GM19372 (cell line): ENCODE results near the gene DDT.
A peak's percentile ranks its signal among the peaks of the same experiment; 100 is the strongest.
"Not testable (repeated sequence)": the region's sequence is repeated elsewhere in the genome, so short reads cannot be mapped to it uniquely, and the experiment has no call there.

Source experiments
- ATAC-seq: cut with Tn5 transposase; IDR thresholded peaks from one replicate; pipeline ENCODE4 v1.9.1; 2021; ENCODE audit warnings: mild to moderate bottlenecking, low read depth, moderate library complexity; ENCODE audit not compliant: unreplicated experiment

DDT gene

DNA sequence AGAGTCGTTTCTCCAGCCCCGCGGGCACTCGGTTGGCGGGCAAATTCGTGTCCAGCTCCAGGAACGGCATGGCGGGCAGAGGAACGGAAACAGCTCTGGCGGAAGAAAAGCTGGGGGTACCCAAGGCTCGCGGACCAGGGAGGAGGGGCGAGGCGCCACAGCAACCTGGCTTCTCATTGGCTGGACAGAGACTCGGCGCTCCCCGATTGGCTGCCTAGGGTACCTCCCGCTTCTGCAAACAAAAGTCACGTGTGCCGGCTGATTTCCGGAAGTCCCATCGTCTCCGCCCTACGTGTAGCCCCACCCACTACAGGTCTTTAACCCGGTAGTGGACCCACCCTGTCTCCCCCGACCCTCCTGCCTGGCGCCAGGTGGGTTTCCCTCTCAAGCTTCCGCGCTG is at the start of gene DDT:
TSS of gene DDT (minus strand) at position 97 of the 400 bp plus-strand sequence. CDS start at position 70, 27 bp downstream.
- ATAC-seq, result peak; percentile 96

DNA sequence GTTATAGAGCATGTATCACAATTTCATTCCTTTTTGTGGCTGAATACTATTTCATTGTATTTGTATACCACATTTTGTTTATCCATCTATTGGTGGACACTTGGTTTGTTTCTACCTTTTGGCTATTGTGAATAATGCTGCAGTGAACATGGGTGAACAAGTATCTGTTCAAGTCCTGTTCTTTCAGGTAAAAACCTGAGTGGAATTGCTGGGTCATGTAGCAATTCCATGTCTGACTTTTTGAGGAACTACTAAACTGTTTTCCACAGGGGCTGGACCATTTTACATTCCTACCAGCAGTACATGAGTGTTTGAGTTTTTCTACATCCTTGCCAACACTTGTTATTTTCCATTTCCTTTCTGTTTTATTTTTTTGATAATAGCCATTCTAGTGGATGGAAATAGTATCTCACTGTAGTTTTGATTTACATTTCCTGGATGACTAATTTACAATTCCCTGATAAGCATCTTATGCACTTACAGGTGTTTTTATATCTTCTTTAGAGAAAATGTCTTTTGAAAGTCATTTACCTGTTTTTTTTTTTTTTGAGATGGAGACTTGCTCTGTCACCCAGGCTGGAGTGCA is 49.1 kb upstream of the DDT start:
- ATAC-seq, result no peak

DNA sequence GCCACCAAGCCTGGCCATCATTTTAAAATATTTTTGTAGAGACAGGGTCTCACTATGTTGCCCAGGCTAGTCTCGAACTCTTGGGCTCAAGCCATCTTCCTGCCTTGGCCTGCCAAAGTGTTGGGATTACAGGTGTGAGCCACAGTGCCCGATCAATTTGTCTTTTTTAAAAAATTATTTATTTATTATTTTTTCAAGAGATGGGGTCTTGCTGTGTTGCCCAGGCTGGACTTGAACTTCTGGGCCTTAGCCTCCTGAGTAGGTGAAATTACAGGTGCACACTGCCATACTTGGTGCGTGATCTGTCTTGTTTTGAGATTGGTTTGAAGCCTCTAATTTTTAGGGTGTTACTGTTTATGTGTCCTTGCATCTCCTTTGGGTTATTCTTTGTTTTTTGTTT is 47.1 kb upstream of the DDT start:
- no peak for ATAC-seq

DNA sequence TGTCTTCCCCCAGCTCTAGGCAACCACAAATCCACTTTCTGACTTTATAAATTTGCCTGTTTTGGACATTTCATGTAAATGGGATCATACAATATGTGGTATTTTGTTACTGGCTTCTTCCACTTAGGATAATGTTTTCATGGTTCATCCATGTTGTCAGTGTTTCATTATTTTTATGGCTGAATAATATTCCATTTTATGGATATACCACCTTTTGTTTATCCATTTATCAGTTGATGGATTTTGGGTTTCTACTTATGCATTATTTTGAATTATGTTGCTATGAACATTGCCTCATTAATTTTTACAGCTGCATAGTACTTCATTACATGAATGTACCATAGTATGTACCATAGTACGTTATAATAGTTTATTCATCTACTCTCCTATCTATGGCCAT is 41.9 kb upstream of the DDT start:
- no peak for ATAC-seq

DNA sequence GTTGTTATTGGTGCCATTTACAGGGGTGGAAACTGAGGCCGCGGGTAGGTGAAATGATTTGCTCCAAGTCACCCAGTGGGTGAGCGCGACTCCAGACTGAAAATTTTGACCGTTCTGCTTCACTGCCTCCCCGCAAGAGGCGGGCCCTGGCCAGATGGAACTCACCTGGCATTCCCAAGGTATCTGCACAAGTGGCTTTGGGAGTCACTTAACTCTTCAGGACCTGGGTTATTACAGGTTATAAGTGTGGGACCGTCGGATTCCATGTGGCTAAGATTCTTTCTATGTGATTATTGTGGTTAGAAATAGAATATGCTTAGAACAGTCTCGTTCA is 37.5 kb upstream of the DDT start:
- no peak for ATAC-seq

DNA sequence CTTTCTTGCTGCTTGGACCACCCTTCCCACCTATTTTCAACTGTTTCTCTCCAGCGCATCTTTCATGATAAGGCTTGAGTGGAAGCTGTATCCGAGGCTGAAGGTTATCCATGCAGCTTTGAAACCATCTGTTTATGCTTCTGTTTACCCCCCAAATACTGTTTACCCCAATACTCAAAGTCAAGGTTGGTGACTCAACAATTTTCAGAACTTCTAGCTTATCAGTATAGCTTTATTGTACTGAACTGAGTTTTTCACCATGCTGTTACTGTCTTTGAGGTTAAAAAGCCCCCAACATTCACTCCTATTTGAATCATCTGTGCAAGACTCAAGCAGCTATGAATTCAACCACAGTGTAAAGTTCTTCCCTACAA is 35.8 kb upstream of the DDT start:
- ATAC-seq, result no peak

DNA sequence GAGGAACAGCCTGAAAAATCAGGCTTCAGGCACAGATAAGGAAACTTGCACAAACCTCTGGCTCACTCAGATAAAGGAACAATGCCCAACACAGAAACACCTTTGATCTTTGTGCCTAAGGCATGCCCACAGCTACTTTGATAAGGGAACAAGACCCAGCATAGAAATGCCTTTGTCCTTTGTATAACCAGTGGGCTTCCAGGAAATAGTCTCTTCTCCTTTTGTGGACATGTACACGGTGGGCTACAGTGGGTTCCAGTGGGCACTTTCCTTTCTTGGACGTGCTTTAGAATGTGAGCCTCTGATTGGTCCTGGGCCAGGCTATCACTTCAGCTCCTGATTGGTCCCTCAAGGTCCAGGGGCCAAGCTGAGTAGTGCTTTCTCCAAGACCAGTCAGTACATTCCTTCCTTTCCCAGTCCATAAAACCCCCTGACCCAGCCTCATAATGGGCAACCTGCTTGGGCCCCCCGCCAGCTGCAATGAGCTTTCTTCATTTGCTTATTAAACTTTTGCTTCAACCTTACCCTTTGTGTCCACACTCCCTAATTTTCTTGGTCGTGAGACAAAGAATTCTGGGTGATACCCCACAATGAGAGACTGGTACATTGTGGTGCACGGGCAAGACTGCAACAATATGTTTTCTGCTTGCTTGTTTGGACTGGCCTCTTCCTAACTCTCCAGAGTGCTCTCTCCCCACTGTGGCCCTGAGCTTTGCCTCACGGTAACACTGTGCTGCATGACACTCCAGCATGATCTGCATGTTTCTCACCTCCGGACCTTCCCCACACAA is 35.2 kb upstream of the DDT start:
- ATAC-seq, result no peak

DNA sequence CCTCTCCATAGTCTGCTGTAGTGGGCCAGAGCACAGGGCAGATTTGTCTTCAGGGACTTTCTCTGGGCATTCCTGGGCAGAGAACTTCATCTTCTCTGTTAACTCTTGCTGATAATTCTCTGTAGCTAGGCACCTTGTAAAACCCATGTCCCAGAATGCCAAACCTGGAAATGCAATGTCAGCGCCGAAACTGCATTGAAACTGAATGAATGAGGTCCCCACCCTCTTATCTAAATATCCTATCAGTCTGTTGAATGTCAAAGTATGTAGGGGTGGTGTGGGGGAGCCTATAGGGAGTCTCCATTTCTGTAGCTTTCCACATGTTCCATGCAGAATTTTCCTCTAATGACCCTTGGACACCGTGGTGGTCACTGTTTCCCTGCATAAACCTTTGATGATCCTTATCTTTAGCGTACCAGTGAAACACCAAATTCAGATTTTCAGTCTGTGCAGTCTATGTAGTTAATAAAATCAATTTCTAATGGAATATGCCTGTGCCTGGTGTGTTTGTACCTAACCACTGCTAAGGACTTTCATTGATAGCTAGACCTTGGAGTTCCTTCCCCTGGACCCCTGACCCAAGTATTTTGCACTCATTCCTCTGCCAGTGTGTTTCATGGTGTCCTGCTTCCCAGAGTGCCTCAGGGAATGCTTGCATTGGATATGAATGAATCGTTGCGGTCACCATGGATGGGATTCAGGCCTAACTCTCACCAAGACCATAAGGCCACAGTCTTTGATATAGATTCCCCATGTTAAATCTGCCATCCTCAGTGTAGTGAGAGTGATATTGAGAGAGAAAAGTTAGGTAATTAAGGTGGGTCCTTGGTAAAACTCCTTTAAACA is 34.4 kb upstream of the DDT start:
- ATAC-seq, result no peak

DNA sequence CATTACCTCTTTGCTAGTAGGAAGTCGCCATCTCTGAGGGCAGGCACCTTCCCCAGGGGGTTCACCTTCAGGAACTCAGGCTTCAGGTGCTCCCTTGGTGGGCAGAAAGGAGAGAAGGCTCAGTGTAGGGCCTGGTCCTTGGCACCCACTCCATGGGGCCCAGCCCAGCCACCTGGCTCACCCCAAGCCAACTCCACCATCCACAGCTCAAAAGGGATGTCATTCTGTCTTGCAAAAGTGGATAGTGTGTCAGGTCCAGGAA is 33.7 kb upstream of the DDT start:
- ATAC-seq, result no peak

DNA sequence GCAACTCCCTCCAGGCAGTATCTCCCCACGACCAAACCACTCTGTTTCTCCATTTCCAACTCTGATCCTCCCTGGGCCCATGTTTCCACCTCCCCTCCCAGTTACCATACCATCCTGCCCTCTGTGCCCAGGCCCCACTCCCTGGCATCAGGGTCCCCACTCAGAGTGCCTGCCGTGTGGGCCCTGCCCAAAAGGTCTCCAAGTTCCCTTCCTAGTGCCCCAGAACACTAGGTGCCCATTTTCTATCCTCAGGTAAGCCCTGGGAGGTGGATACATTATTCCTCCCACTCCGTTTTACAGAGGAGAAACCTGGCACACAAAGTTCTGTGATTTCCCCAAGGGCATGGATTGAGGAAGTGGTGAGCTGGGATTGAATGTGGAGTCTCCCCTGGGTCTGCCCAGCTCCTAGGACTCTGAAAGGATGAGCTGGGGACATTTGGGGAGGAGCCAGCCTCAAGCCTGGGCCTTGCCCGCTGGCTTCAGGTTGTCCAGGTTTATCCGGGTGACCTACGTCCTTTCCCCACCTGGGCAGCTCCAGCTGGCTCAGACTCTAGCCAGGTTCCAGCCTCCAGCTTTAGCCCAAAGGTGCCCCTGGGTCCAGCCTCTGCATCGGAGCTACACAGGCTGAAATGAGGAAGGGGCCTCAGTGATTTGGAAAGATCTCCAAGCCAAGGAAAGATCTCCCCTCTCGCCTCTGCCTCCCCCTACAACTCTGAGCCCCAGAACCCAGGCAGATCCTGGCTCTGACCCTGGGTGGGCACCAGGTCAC is 33.2 kb upstream of the DDT start:
- no peak for ATAC-seq

DNA sequence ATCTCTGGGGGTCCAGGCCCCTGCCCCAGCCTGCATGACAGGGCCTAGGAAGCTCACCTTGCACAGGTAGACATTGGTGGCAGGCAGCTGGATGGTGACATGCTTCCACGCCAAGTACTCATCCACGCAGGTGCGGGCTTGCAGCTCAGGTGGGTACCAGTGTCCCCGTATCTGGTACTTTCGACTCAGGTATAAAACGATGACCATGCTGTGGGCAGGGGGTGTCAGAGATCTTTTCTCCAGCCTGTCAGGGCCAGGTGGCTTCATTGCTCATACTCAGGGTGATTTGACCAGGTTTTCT is 32.6 kb upstream of the DDT start:
- ATAC-seq, result no peak

DNA sequence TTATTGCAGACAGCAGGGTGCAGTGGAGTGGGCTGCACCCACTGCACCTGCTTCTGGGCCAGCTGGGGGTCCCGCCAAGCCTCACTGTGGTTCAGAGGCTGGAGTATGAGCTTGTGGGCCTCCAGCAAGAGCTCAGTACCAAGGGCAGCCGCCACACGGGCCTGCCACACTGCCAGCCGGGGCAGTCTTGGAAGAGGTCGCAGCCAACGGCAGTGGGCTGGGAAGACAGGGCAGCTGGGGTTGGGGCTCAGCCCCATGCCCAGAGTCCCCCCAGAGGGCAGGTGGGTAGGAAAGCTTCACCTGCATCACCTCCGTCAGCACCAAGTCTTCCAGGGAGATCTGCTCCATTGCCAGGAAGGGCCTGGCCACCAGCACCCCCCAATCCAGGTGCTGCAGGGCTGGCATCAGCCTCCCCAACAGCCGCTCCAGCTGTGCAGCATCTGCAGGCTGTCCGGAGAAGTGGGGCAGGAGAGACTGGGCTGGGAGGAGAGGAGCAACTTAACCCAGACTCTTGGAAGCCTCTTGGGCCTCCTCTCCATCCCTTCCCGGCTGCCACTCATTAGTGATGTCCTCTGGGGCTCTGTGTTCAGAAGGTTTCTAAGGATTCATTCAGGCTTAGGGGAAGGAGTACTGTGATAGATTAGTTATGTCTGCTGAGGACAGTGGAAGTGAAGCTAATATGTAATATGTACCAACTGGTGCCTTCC is 32.1 kb upstream of the DDT start:
- no peak for ATAC-seq

DNA sequence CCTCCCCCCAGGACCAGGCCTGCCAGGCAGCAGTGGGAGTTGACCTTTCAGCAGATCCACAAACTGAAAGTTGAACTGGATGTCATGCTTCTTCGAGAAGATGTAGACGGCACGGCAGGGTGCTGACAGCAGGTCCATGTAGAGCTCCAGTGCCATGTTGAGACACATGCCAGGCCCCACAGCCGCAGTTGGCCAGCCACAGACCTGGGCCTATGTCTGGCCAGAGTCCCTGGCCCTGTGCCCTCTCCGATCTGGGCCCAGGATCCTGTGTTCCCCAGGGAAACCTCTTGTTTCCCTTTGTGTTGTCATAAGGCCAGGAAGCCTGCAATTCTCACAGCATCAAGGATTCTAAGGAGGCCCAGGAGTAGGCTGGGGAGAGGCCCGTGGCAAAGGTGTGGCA is 31.0 kb upstream of the DDT start, which contains the start of gene GSTT4:
TSS of gene GSTT4 (minus strand) at position 253 of the 400 bp plus-strand sequence. CDS start at position 156, 97 bp downstream.
- no peak for ATAC-seq

DNA sequence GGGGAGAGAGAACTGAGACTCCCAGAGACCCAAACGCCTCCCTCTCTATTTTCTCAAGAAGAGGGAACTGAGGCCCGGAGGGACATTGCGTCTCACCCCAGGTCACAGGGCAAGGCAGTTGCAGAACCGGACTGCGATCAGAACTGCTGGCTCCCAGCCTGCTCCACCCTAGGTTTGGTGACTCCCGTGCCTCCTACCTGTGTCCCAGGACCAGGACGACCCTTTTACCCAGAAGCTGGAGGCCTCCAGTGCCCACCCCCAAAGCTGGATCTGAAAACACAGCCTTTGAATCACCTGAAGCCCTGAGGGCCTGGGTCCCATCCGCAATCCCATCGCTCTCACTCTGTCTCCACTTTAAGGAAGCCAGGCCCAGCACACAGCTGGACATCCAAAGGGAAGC is 29.6 kb upstream of the DDT start:
- no peak for ATAC-seq

DNA sequence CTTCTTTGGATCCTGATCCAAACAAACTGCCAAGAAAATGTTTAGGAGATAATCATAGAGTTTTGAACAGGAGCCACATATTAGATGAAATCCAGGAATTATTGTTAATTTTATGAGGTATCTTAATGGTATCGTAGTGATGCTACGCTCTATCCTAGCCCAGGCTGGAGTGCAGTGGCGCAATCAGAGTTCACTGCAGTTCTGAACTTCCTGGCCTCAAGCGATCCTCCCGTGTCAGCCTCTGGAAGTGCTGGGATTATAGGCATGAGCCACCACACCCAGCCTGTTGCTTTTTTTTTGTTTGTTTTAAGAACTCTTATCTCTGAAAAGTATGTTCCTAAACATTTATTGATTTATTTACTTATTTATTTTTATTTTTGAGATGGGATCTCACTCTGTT is 28.6 kb upstream of the DDT start:
- ATAC-seq, result no peak

DNA sequence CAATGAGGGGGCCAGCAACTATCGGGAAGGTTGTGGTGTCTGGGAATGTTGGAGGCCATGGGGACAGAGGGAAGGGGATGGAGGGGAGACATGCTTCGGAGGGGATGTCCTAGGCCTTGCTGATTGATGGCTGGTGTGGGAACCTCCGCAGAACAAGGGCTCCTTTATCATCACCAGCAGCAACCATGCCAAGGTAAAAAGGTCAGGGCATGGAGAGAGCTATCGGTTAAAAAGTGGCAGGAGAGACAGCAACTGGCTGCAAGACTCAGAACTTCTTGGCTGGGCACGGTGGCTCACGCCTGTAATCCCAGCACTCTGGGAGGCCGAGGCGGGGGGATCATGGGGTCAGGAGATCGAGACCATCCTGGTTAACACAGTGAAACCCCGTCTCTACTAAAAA is 28.0 kb upstream of the DDT start:
- no peak for ATAC-seq

DNA sequence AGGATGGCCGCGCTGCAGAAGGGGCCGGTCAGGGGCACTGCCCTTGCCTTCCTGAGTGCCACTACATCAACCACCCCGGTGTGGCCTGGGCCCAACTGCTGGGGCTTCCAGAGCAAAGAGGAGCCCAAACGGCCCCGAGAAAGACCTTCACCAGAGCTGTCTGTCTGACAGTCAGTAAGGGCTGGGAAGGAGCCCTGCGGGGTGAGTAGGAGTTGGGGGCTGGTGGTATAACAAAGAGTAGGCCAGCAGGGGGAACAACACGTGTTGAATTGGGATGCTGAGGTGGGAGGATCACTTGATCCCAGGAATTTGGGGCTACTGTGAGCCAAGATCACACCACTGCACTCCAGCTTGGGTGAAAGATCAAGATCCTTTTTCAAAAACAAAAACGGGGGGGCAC is 27.1 kb upstream of the DDT start:
- ATAC-seq, result no peak

DNA sequence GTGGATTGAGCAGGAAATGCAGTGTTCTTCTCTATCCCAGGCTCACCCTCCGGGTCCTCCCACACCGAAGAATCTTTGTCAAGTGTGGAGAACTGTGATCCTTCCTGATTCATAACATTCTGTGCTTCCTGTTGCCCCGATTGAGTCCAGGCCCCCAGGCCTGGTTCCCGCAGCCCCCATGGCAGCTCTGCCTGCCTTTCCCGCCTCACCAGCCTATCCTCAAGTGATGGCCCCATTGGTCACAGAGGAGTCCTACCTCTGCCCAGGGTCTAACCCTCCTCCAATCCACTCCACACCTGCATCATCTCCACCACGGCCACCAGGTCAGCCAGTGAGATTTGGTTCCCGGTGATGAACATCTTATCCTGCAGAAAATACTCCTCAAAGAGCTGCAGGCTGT is 25.5 kb upstream of the DDT start:
- ATAC-seq, result not testable (repeated sequence)

DNA sequence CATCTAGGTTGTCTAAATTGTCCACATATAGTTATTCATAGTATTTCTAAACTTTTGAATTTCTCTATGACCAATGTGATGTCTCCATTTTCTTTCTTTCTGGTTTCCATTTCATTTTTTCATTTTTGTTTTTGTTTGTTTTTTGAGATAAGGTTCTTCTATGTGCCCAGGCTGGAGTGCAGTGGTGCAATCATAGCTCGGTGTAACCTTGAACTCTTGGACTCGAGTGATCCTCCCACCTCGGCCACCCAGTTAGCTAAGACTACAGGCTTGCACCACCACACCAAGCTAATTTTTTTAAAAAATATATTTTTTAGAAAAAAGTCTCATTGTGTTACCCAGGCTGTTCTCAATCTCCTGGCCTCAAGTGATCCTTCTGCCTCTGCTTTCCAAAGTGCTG is 22.9 kb upstream of the DDT start:
- no peak for ATAC-seq

DNA sequence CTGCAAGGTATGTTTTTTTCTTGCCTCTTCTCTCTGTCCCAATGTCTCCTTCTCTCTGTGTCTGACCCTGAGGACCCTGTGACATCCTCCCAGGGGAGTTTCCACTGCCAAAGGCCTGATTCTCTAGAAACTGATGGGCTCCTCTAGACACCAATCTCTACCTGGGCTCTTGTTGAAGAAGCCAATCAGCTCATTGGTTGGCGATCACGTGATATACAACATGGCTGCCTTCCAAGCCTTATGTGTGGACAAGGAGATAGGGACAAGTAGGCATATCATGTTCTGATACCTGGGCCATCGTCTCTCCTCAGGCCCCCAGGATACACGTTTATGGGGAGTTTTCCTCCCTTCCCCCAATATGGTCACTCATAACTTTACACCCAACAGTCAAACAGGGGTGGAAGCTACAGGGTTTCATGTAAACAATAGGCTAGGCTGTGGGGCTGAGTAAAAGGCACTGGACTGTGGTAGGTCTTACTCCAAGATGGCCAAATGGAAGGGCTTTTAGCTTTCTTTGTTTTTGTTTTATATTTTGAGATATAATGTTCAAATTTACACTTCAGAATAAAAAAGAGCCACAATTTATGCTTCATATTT is 19.4 kb upstream of the DDT start:
- not testable (repeated sequence) for ATAC-seq
